HepG2 (cell line): ENCODE results near the gene ARID3C. TPM values are rescaled to one million over a fixed set of nuclear protein-coding genes. Genes with fewer than 3 reads are reported as not detected.

Experiments used
- BRD4 ChIP-seq: sonication (generic); formaldehyde crosslinking; IDR thresholded peaks from 2 replicates; pipeline ENCODE4 v1.4.0; 2020; ENCODE audit warnings: missing genetic modification reagents
- CHD2 ChIP-seq: IDR thresholded peaks from 2 replicates; pipeline ENCODE4 v1.6.1; 2011; ENCODE audit warnings: low read depth, low read length, improper control_type of control experiment
- DDIT3 ChIP-seq: sonication (generic); formaldehyde crosslinking; IDR thresholded peaks from 2 replicates; pipeline ENCODE4 v1.4.0; 2020; ENCODE audit warnings: mild to moderate bottlenecking, missing genetic modification reagents
- ELF3 ChIP-seq: IDR thresholded peaks from 2 replicates; pipeline ENCODE4 v1.6.1; 2016; ENCODE audit warnings: missing genetic modification reagents, missing compliant biosample characterization
- EZH2 ChIP-seq: conservative IDR thresholded peaks from 2 replicates; pipeline ENCODE4 v1.6.1; 2012; ENCODE audit warnings: mild to moderate bottlenecking, low read depth, low read length, moderate library complexity
- HOXA7 ChIP-seq: sonication (generic); formaldehyde crosslinking; IDR thresholded peaks from 2 replicates; pipeline ENCODE4 v1.8.1; 2022; ENCODE audit warnings: mild to moderate bottlenecking, missing genetic modification reagents, moderate library complexity
- HOXD1 ChIP-seq: sonication (generic); formaldehyde crosslinking; IDR thresholded peaks from 2 replicates; pipeline ENCODE4 v1.5.0; 2020; ENCODE audit warnings: missing genetic modification reagents
- MAF1 ChIP-seq: sonication (generic); formaldehyde crosslinking; IDR thresholded peaks from 2 replicates; pipeline ENCODE4 v1.5.0; 2020; ENCODE audit warnings: missing genetic modification reagents, borderline replicate concordance
- MBNL3 ChIP-seq: fragments of 250-450 bp; sonication (Bioruptor Pico); conservative IDR thresholded peaks from 2 replicates; pipeline ENCODE4 v1.8.0; 2022; ENCODE audit warnings: mild to moderate bottlenecking, inconsistent platforms
- RCOR2 ChIP-seq: IDR thresholded peaks from 2 replicates; pipeline ENCODE4 v1.6.1; 2016; ENCODE audit warnings: missing biosample characterization, missing genetic modification reagents
- SMAD3 ChIP-seq: sonication (generic); formaldehyde crosslinking; IDR thresholded peaks from 2 replicates; pipeline ENCODE4 v1.4.0; 2020; ENCODE audit warnings: missing genetic modification reagents
- SUZ12 ChIP-seq: fragments of 150-350 bp; IDR thresholded peaks from 2 replicates; pipeline ENCODE4 v1.6.1; 2014; ENCODE audit warnings: low read depth, low read length
- TSC22D2 ChIP-seq: sonication (generic); formaldehyde crosslinking; IDR thresholded peaks from 2 replicates; pipeline ENCODE4 v1.5.1; 2020; ENCODE audit warnings: missing genetic modification reagents, mild to moderate bottlenecking, borderline replicate concordance
- ZBTB21 ChIP-seq: sonication (generic); formaldehyde crosslinking; IDR thresholded peaks from 2 replicates; pipeline ENCODE4 v1.4.0; 2020; ENCODE audit warnings: missing genetic modification reagents
- ZKSCAN1 ChIP-seq: fragments of 150-350 bp; IDR thresholded peaks from 2 replicates; pipeline ENCODE4 v1.6.1; 2014; ENCODE audit warnings: low read length
- ZNF3 ChIP-seq: IDR thresholded peaks from 2 replicates; pipeline ENCODE4 v1.7.0; 2017; ENCODE audit warnings: inconsistent platforms
- ZNF33B ChIP-seq: sonication (generic); formaldehyde crosslinking; IDR thresholded peaks from 2 replicates; pipeline ENCODE4 v1.5.1; 2020; ENCODE audit warnings: mild to moderate bottlenecking, missing genetic modification reagents
- ZNF451 ChIP-seq: sonication (generic); formaldehyde crosslinking; IDR thresholded peaks from 2 replicates; pipeline ENCODE4 v1.5.0; 2020; ENCODE audit warnings: mild to moderate bottlenecking, missing genetic modification reagents
- ZNF598 ChIP-seq: sonication (generic); formaldehyde crosslinking; IDR thresholded peaks from 2 replicates; pipeline ENCODE4 v1.5.1; 2020; ENCODE audit warnings: mild to moderate bottlenecking, missing genetic modification reagents, borderline replicate concordance
- ZNF878 ChIP-seq: sonication (generic); formaldehyde crosslinking; IDR thresholded peaks from 2 replicates; pipeline ENCODE4 v1.8.1; 2023; ENCODE audit warnings: mild to moderate bottlenecking, missing genetic modification reagents, moderate library complexity
- ZNF879 ChIP-seq: sonication (generic); formaldehyde crosslinking; IDR thresholded peaks from 2 replicates; pipeline ENCODE4 v1.8.1; 2023; ENCODE audit warnings: missing genetic modification reagents
- polyA plus RNA-seq, 8 experiments: library from polyadenylated mRNA; depleted of rRNA in 3 of 8; stranded (reverse) in 7 of 8; unstranded in 1 of 8; fragments of >200 nt; fragmentation: Illumina TruSeq in 4 of 8; extraction: Trizol in 4 of 8; gene quantifications; 2 replicates each; pipeline versions ENCODE4 v1.2.1 to v1.2.3, GENCODE V29; 2011 to 2016; ENCODE audit warnings: low read depth in 4 of 8, missing spikeins in 1 of 8, mixed read lengths in 1 of 8; ENCODE audit not compliant: insufficient read depth in 1 of 8
- total RNA-seq, 5 experiments: library from RNA; depleted of rRNA; stranded (reverse); fragments of >200 nt; fragmentation: Illumina TruSeq; extraction: Trizol; gene quantifications; 2 replicates each; pipeline ENCODE4 v1.2.3, GENCODE V29; 2016; ENCODE audit warnings: low read depth in 1 of 5
- TF ChIP-seq, protein P1 (sequence below): sonication (generic); formaldehyde crosslinking; IDR thresholded peaks from 2 replicates; pipeline ENCODE4 v1.5.0; 2020; ENCODE audit warnings: mild to moderate bottlenecking, missing genetic modification reagents, borderline replicate concordance
- TF ChIP-seq, protein P2 (sequence below): sonication (generic); formaldehyde crosslinking; IDR thresholded peaks from 2 replicates; pipeline ENCODE4 v1.4.0; 2020; ENCODE audit warnings: missing genetic modification reagents, mild to moderate bottlenecking, borderline replicate concordance
- TF ChIP-seq, protein P3 (sequence below), 2 experiments: sonication (generic) in 1 of 2; formaldehyde crosslinking in 1 of 2; IDR thresholded peaks; 2 replicates each; pipeline versions ENCODE4 v1.4.0 to v1.6.1; 2018 to 2020; ENCODE audit warnings: missing genetic modification reagents in 2 of 2, borderline replicate concordance in 1 of 2, low read depth in 1 of 2, mild to moderate bottlenecking in 1 of 2, missing biosample characterization in 1 of 2

ARID3C gene
- total and polyA plus RNA-seq, 2 of the 13 experiments (the other 11 are each of a cell fraction or from before 2014, with no cell fraction given): not detected

GRCh38 chr9:34646211-34647083 lies 17.6 kb upstream of the ARID3C start, which contains the start of gene GALT (continued):
- TF ChIP-seq, protein P1, sequence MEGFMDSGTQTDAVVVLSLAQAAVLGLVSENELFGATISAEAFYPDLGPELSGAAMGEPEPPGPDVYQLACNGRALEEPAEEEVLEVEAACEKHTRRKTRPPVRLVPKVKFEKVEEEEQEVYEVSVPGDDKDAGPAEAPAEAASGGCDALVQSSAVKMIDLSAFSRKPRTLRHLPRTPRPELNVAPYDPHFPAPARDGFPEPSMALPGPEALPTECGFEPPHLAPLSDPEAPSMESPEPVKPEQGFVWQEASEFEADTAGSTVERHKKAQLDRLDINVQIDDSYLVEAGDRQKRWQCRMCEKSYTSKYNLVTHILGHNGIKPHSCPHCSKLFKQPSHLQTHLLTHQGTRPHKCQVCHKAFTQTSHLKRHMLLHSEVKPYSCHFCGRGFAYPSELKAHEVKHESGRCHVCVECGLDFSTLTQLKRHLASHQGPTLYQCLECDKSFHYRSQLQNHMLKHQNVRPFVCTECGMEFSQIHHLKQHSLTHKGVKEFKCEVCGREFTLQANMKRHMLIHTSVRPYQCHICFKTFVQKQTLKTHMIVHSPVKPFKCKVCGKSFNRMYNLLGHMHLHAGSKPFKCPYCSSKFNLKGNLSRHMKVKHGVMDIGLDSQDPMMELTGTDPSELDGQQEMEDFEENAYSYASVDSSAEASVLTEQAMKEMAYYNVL (CRISPR knock-in tag): peak; percentile 49
- TF ChIP-seq BRD4: 0 out of 2 replicates have a peak, but pooled peaks have one; percentile 44
- no peak for TF ChIP-seq CHD2
- no peak for TF ChIP-seq EZH2
- TF ChIP-seq ZBTB21 (CRISPR knock-in tag): no peak; the same call in 1 of the 2 replicates
- TF ChIP-seq ZKSCAN1: no peak
- TF ChIP-seq ZNF451 (CRISPR knock-in tag): peak; percentile 83
- TF ChIP-seq, protein P2, sequence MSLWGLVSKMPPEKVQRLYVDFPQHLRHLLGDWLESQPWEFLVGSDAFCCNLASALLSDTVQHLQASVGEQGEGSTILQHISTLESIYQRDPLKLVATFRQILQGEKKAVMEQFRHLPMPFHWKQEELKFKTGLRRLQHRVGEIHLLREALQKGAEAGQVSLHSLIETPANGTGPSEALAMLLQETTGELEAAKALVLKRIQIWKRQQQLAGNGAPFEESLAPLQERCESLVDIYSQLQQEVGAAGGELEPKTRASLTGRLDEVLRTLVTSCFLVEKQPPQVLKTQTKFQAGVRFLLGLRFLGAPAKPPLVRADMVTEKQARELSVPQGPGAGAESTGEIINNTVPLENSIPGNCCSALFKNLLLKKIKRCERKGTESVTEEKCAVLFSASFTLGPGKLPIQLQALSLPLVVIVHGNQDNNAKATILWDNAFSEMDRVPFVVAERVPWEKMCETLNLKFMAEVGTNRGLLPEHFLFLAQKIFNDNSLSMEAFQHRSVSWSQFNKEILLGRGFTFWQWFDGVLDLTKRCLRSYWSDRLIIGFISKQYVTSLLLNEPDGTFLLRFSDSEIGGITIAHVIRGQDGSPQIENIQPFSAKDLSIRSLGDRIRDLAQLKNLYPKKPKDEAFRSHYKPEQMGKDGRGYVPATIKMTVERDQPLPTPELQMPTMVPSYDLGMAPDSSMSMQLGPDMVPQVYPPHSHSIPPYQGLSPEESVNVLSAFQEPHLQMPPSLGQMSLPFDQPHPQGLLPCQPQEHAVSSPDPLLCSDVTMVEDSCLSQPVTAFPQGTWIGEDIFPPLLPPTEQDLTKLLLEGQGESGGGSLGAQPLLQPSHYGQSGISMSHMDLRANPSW (CRISPR knock-in tag): no peak; the same call in 1 of the 2 replicates
- TF ChIP-seq ZNF3 (CRISPR knock-in tag): peak; percentile 56; the same call in 1 of the 2 replicates
- TF ChIP-seq, protein P3, sequence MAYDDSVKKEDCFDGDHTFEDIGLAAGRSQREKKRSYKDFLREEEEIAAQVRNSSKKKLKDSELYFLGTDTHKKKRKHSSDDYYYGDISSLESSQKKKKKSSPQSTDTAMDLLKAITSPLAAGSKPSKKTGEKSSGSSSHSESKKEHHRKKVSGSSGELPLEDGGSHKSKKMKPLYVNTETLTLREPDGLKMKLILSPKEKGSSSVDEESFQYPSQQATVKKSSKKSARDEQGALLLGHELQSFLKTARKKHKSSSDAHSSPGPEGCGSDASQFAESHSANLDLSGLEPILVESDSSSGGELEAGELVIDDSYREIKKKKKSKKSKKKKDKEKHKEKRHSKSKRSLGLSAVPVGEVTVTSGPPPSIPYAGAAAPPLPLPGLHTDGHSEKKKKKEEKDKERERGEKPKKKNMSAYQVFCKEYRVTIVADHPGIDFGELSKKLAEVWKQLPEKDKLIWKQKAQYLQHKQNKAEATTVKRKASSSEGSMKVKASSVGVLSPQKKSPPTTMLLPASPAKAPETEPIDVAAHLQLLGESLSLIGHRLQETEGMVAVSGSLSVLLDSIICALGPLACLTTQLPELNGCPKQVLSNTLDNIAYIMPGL (CRISPR knock-in tag; IDR thresholded peaks at IDR 0.05; ENCODE audit: borderline replicate concordance in 1 of 2, low read depth in 1 of 2): peak; percentile 97 to 99
- no peak for TF ChIP-seq HOXD1 (CRISPR knock-in tag)
- no peak for TF ChIP-seq SUZ12
- peak; percentile 55; the same call in 1 of the 2 replicates for TF ChIP-seq SMAD3
- TF ChIP-seq MBNL3 (CRISPR knock-in tag): no peak
- TF ChIP-seq RCOR2: peak; percentile 12; the same call in 1 of the 2 replicates
- TF ChIP-seq ZNF878: no peak
- no peak for TF ChIP-seq DDIT3
- TF ChIP-seq MAF1 (CRISPR knock-in tag): no peak; the same call in 1 of the 2 replicates
- peak; percentile 68; the same call in 1 of the 2 replicates for TF ChIP-seq ZNF598 (CRISPR knock-in tag)
- TF ChIP-seq ZNF33B (CRISPR knock-in tag): peak; percentile 68
- no peak for TF ChIP-seq HOXA7 (CRISPR knock-in tag)
- TF ChIP-seq TSC22D2 (CRISPR knock-in tag): peak; percentile 51; the same call in 1 of the 2 replicates
- TF ChIP-seq ZNF879 (CRISPR knock-in tag): 0 out of 2 replicates have a peak, but pooled peaks have one; percentile 40
- 0 out of 2 replicates have a peak, but pooled peaks have one; percentile 11 for TF ChIP-seq ELF3 (CRISPR knock-in tag)
